Activated naive CD8-positive, alpha-beta T cell treated with anti-CD3 and anti-CD28 coated beads, Interleukin-2, amount 50 U/mL, for 24 hours (primary cell): ENCODE measurements around the gene RBM38.
A peak's percentile ranks its signal among the peaks of the same experiment; 100 is the strongest.

Source experiments
- ATAC-seq: fragments of 150-1000 bp; cut with Tn5 transposase; one replicate; pipeline ENCODE4 v1.10.0; 2021
- DNase-seq: peaks from one replicate; pipeline ENCODE4 v3.0.0; 2021
- H3K27ac Mint-ChIP-seq: one replicate; pipeline ENCODE4 v1.8.0; 2021; ENCODE audit warnings: mild to moderate bottlenecking, mixed read lengths
- H3K27me3 Mint-ChIP-seq: one replicate; pipeline ENCODE4 v1.8.0; 2021; ENCODE audit warnings: mixed read lengths
- H3K36me3 Mint-ChIP-seq: one replicate; pipeline ENCODE4 v1.8.0; 2021; ENCODE audit warnings: low read depth, mixed read lengths
- H3K4me1 Mint-ChIP-seq: one replicate; pipeline ENCODE4 v1.8.0; 2021; ENCODE audit warnings: mixed read lengths
- H3K4me3 Mint-ChIP-seq: one replicate; pipeline ENCODE4 v1.8.0; 2021; ENCODE audit warnings: mild to moderate bottlenecking, moderate library complexity, mixed read lengths
- H3K9me3 Mint-ChIP-seq: one replicate; pipeline ENCODE4 v1.8.0; 2021; ENCODE audit warnings: mixed read lengths

Gene RBM38

GRCh38 chr20:57369596-57369995, 21.6 kb upstream of the RBM38 start:
- ATAC-seq (no peak), DNase-seq (no peak)
- Mint-ChIP-seq H3K9me3 (no peaks in the 10 kb centered on the region), H3K27me3 (no peaks in the 10 kb centered on the region), H3K4me1 (peaks cover 12% of the 10 kb centered on the region), H3K4me3 (no peak overlapping the region), H3K36me3 (peaks cover 62% of the 10 kb centered on the region), H3K27ac (no peak overlapping the region)

DNA sequence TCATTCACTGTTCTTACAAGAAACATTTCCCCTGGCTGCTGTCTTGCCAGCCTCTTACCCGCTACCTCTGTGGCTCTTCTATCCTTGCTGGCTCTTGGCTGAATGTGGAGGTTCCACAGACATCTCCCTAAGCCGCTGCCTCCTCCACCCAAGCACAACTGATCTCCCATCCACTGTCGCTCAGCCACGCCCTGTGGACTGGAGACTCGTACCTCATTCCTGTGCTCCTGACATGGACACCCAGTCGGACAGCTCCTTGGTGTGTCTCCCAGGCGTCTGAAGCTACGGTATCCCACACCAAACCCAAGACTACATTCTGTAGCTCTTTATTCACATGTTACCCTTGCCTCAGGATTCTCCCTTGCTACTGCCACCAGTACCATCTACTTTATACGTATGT, 20.9 kb upstream of the RBM38 start:
- Mint-ChIP-seq H3K27me3 (no peaks in the 10 kb centered on the region), H3K36me3 (peaks cover 64% of the 10 kb centered on the region), H3K4me3 (no peak overlapping the region), H3K27ac (no peak overlapping the region), H3K4me1 (peaks cover 13% of the 10 kb centered on the region), H3K9me3 (no peaks in the 10 kb centered on the region)
- DNase-seq (no peak), ATAC-seq (no peak)

- no peak overlapping the region for H3K4me3 Mint-ChIP-seq
Observed at GRCh38 chr20:57371363-57371762, 19.8 kb upstream of the RBM38 start.

DNA sequence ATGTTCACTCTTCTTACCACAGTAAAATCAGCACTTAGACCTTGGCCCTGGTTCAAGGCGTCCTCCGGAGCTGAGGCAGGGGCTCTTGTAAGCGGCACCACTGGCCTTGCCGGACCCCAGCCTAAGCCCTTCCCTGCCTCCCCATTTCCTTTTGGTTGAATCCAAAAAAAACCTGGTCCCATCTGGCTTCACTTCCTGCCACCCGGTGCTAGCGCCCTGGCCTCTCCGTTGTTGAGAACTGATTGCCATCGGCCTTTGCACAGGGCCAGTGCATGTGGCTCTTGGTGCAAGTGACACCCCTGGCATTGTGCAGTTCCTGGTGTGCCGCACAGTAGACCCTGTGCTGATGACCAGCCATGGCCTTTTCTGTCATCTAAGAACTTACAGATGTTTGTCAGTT, 19.0 kb upstream of the RBM38 start:
- Mint-ChIP-seq H3K4me3 (no peak overlapping the region), H3K27me3 (no peaks in the 10 kb centered on the region), H3K4me1 (peaks cover 13% of the 10 kb centered on the region), H3K36me3 (peaks cover 67% of the 10 kb centered on the region), H3K27ac (no peak overlapping the region), H3K9me3 (no peaks in the 10 kb centered on the region)
- DNase-seq (no peak), ATAC-seq (no peak)

More at GRCh38 chr20:57371363-57371762, 19.8 kb upstream of the RBM38 start:
- ATAC-seq, result no peak
- Mint-ChIP-seq H3K4me1 (peaks cover 13% of the 10 kb centered on the region), H3K36me3 (peaks cover 68% of the 10 kb centered on the region), H3K27me3 (no peaks in the 10 kb centered on the region), H3K27ac (no peak overlapping the region), H3K9me3 (no peaks in the 10 kb centered on the region)
- no peak for DNase-seq

DNA sequence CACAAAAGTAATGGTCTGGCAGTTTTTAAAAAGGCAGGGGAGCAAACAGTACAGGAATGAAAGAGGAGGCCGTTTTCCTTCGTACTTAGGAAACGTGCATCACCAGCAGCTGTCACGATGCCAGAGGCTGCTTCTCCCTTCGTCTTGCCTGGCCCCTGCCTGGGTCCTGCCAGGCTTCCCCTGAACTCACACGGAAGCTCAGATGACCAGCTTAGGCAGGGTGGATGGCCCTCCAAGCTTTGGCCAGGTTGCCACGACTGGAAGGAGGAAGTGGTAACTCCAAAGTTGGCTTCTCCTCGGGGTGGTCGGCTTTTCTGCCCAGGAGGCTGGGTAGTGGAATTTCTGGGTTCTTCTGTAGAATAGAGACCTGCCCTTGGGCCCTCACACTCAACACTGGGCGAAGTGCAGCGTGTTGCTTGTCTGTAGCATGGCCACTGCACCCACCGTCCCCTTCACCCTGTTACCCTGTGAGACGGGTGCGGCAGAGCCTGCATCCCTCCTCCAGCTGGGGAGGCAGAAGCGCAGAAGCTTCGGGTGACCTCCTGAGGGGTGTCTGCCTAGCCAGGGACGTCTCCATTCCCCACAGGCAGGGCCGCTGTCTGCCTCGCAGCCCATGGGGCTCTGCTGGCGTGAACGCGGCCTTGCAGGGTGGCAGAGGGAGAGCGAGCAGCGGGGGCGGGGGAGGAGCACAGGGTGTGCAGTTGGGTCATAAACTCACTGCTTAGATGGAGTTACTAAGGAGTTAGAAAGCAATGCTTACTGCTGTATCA, 18.4 kb upstream of the RBM38 start:
- H3K27me3 Mint-ChIP-seq, result no peaks in the 10 kb centered on the region
- H3K27ac Mint-ChIP-seq, result no peak overlapping the region
- peaks cover 15% of the 10 kb centered on the region for H3K4me1 Mint-ChIP-seq
- H3K4me3 Mint-ChIP-seq, result no peak overlapping the region
- H3K36me3 Mint-ChIP-seq, result peaks cover 69% of the 10 kb centered on the region
- H3K9me3 Mint-ChIP-seq, result no peaks in the 10 kb centered on the region
- ATAC-seq (peak; percentile 10), DNase-seq (no peak)

- no peak overlapping the region for H3K4me3 Mint-ChIP-seq
- H3K4me1 Mint-ChIP-seq, result peaks cover 27% of the 10 kb centered on the region
- ATAC-seq, result no peak
- H3K27me3 Mint-ChIP-seq, result no peaks in the 10 kb centered on the region
- peak overlapping the region; percentile 23 for H3K27ac Mint-ChIP-seq
- no peak for DNase-seq
- peaks cover 67% of the 10 kb centered on the region for H3K36me3 Mint-ChIP-seq
- no peaks in the 10 kb centered on the region for H3K9me3 Mint-ChIP-seq
Observed at GRCh38 chr20:57374343-57374930, 16.8 kb upstream of the RBM38 start.

DNA sequence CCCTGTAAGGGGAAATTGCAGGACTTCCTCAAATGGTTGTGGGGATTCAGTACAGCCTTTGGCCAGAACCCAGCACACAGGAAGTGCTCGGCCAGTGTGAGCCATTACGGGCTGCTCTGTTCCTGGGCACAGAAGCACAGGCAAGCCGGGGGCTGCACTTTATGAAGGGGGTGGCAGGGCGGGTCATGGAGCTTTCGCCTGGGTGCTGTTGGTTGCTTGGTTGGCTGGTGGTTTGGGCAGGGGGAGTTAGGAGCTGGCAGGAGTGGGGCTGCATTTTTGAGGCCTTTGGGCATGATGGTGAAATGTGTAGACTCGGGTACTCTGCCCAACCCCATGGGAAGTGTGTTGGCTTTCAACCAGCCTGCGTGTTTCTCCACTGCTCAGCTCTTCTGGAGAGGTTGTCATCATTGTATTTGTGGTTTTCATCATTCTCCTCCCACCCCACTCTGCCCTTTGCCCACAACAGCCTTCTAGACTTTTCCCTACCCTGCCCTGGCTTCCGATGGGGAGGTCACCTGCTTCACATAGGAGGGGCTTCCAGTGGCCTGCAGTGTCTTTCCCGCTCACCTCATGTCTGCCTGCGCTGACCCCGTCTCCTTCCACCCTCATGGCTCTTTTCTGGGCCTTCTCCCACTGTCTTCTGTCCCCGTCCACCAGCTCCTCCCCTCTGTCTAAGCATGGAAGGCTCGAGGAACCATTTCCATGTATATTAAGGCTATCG, 16.1 kb upstream of the RBM38 start:
- DNase-seq (no peak), ATAC-seq (no peak)
- peaks cover 65% of the 10 kb centered on the region for H3K36me3 Mint-ChIP-seq
- peak overlapping the region; percentile 50 for H3K27ac Mint-ChIP-seq
- no peak overlapping the region for H3K4me3 Mint-ChIP-seq
- peaks cover 31% of the 10 kb centered on the region for H3K4me1 Mint-ChIP-seq
- H3K9me3 Mint-ChIP-seq, result no peaks in the 10 kb centered on the region
- H3K27me3 Mint-ChIP-seq, result no peaks in the 10 kb centered on the region

GRCh38 chr20:57375652-57376230, 15.5 kb upstream of the RBM38 start:
- no peaks in the 10 kb centered on the region for H3K27me3 Mint-ChIP-seq
- no peaks in the 10 kb centered on the region for H3K9me3 Mint-ChIP-seq
- no peak for ATAC-seq

DNA sequence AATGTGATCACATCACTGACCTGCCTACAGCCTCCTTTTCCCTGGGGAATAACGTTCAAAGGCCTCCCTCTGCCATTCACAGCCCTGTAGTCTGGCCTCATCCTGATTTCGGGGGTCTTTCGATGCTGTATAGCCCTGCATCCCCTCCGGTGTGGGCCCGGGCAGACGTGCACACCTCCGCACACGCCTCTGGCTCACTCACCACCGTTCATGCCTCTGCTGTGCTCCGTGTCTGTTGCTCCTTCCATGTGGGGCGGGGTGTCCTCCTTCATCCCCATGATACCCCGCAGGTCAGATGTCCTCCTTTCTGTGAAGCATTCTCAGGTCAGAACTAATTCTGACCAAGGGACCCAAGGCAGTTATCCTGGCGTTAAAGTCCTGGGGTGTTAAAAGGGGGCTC, 13.8 kb upstream of the RBM38 start:
- Mint-ChIP-seq H3K27me3 (no peaks in the 10 kb centered on the region), H3K4me1 (peaks cover 37% of the 10 kb centered on the region), H3K36me3 (peaks cover 50% of the 10 kb centered on the region), H3K9me3 (no peaks in the 10 kb centered on the region), H3K4me3 (no peak overlapping the region), H3K27ac (peak overlapping the region; percentile 13)
- ATAC-seq, result no peak
- no peak for DNase-seq

More at GRCh38 chr20:57375652-57376230, 15.5 kb upstream of the RBM38 start:
- DNase-seq, result no peak
- Mint-ChIP-seq H3K27ac (peak overlapping the region; percentile 54), H3K36me3 (peaks cover 60% of the 10 kb centered on the region), H3K4me3 (no peak overlapping the region), H3K4me1 (peaks cover 31% of the 10 kb centered on the region)

- H3K4me3 Mint-ChIP-seq, result no peak overlapping the region
- no peaks in the 10 kb centered on the region for H3K9me3 Mint-ChIP-seq
- DNase-seq, result no peak
- no peak overlapping the region for H3K27ac Mint-ChIP-seq
- peaks cover 48% of the 10 kb centered on the region for H3K36me3 Mint-ChIP-seq
- no peaks in the 10 kb centered on the region for H3K27me3 Mint-ChIP-seq
- no peak for ATAC-seq
- peaks cover 42% of the 10 kb centered on the region for H3K4me1 Mint-ChIP-seq
Observed at GRCh38 chr20:57378107-57378506, 13.1 kb upstream of the RBM38 start.

DNA sequence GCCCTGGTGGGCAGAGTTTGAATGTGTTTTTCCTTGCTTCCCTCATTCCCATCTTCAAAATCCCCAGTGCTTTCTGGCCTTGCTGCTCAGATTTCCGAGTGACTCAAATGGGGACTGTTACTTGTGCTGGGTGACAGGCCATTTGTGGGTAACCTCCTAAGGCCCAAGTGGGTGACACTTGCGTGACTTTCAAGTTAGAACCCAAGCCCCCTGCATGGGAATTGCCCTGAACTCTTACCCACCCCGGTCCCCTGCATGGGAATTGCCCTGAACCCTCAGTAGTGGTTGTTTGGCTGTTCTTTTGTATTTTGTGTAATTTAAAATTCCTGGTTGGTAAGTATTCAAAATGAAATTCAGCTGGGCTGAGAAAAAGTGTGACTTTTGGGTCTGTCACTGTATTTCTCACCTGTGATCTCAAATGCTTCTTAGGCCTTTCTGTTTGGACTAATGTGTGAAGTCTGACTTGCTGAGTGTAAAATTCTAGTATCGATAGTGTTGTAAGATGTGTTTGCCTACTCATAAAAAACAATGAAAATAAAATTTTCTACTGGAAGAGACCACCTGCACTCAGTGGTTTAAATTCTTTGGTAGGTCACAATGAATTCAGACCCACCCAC, 12.4 kb upstream of the RBM38 start:
- H3K27me3 Mint-ChIP-seq, result no peaks in the 10 kb centered on the region
- no peak overlapping the region for H3K4me3 Mint-ChIP-seq
- H3K4me1 Mint-ChIP-seq, result peaks cover 36% of the 10 kb centered on the region
- no peak for ATAC-seq
- no peak for DNase-seq
- no peaks in the 10 kb centered on the region for H3K9me3 Mint-ChIP-seq
- peak overlapping the region; percentile 71 for H3K27ac Mint-ChIP-seq
- H3K36me3 Mint-ChIP-seq, result peaks cover 42% of the 10 kb centered on the region

DNA sequence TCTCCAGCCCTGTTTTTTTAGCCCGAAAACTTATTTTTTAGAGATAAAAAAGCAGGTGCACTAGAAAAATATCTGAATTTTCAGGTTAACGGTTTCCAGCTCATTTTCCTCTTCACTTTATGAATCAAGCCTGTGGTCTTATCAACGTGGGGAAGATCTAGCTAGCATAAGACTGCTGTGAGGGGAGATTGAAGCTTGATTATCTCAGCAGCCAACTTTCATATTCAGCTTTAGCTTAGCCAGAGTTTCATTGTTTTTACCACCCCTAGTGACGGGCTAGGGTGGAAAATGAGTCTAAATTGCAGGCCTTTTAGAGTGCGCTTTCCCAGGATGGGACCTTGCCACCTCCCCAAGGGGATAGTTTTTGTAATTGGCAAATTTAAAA, 11.9 kb upstream of the RBM38 start:
- H3K4me3 Mint-ChIP-seq, result no peak overlapping the region
- DNase-seq (no peak), ATAC-seq (no peak)

DNA sequence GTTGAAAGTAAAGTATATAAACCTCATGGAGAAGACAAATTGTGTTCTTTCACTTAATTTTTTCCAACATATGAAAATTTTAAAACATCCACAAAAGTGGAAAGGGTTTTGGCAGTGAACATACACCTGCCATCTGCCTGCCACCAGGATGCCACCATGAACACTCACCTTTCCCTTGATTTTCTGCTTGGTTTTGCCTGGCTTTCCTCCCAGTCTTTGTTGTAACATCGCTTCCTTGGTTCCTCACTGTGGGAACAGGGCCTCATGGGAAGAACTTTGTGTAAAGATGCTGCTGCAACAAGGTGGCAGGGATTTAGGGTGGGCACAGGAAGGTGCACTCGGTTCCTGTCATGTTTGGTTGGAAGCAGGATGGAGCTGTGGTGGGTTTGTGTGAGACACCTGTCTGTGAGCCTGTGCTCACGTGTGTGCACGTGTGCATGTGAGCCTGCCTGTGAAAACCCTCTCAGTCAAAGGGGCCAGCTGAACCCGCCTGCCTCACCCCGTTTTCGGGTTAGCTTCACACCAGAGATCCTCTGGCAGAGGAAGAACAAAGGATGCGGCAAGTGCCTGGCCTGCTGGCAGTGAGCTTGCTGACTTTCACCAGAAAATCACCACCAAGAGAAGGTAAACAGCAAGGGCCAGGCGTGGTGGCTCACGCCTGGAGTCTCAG, 11.0 kb upstream of the RBM38 start:
- Mint-ChIP-seq H3K9me3 (no peaks in the 10 kb centered on the region), H3K27ac (peak overlapping the region; percentile 71), H3K36me3 (peaks cover 30% of the 10 kb centered on the region), H3K4me3 (no peak overlapping the region), H3K4me1 (peaks cover 29% of the 10 kb centered on the region), H3K27me3 (no peaks in the 10 kb centered on the region)
- DNase-seq, result no peak
- ATAC-seq, result no peak

More for the DNA sequence above, 11.9 kb upstream of the RBM38 start:
- peaks cover 39% of the 10 kb centered on the region for H3K36me3 Mint-ChIP-seq
- no peaks in the 10 kb centered on the region for H3K27me3 Mint-ChIP-seq
- H3K4me1 Mint-ChIP-seq, result peaks cover 33% of the 10 kb centered on the region
- no peaks in the 10 kb centered on the region for H3K9me3 Mint-ChIP-seq
- peak overlapping the region; percentile 71 for H3K27ac Mint-ChIP-seq
